GM18517 (cell line): ENCODE results near the gene MYOCOS.
"Not testable (repeated sequence)": the region's sequence is repeated elsewhere in the genome, so short reads cannot be mapped to it uniquely, and the experiment has no call there.

Experiments
- ATAC-seq: cut with Tn5 transposase; IDR thresholded peaks from one replicate; pipeline ENCODE4 v1.9.1; 2021; ENCODE audit warnings: mild to moderate bottlenecking, moderate library complexity; ENCODE audit not compliant: unreplicated experiment

The MYOCOS gene, protein sequence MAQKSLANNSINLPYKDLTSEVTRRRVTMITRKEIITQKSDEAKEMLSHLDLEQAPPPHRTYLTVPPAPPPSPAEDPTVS

DNA sequence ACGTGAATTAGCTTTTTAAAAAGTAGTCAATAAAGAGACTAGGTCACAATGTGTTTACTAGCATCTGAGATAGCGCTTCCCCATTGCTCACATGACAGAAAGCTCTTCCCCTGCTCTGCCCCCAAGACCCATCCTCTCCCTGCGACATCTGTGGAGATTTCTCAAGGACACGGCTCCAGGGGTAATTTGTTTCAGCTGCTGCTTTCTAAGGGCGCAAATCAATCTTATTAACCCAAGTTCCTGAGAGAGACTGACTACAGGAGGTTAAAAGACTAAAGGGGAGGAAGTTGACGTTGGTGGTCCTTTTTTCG is at the start of gene MYOCOS:
TSS of gene MYOCOS (plus strand) at position 92 of the 311 bp plus-strand sequence. CDS start 1,641 bp downstream, outside the sequence.
- ATAC-seq = no peak

DNA sequence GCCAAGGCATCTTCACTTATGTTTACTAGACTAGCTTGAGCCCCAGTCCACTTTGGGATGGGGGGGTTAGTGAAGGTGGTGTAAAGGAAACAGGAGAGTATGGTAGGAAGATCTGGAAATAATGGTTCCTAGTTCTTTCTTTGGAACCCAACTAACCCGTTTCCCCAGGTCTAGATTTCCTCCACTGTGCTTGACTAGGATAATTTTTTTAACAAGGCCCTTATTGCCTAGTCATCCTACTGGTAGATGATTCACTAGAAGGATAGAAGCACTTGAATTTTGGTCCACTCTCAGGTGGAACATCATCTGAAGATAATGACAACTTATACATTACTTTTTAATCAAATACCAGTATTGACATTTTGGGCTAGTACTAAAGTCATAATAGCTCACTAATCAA is 45.9 kb upstream of the MYOCOS start:
- ATAC-seq = no peak

DNA sequence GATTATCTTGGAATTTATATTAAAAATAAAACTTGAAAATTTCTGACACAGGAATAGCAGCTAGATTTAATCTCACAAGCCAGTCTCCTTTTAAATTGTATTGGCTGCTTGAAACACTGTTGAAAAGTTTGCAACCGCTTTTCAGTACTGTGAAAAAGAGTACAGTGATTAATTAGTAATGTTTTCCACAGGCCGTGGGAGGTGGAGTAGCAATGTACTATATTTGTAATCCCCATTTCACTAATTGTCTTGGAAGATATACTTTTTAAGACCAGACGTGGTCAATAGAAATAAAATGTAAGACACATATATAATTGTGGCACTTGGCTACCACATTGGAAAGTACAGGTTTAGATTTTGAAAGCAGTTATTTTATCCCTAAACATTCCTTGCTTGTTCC is 40.8 kb upstream of the MYOCOS start:
- ATAC-seq = no peak

DNA sequence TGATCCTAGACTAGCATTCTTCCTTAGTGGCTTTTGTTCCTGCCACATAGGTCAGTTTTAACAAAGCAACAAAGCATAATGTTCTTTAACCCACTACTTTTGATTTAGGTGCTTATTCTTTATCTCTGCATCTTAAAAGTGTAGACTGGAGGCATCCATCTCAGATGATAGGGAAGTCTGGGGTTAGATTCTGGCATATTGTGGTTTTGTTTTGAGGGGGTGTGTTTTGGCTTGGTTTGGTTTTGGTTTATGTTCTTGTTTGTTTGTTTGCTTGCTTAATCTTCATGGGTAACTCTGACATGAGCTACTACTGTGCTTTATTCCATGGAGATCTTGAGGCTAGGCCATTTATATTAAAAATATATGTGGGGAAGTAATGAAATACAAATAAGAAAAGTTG is 40.3 kb upstream of the MYOCOS start:
- no peak for ATAC-seq

DNA sequence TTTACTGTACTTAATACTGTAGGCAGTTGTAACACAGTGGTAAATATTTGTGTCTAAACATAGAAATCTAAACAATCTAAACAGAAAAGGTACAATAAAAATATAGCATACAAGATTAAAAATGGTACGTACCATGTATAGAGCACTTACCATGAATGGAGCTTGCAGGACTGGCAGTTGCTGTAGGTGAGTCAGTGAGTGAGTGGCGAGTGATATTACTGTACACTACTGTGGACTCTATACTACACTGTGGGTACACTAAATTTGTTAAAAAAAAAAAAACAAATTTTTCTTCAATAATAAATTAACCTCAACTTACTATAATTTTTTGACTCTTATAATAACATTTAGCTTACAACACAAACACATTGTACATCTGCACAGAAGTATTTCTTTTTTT is 39.5 kb upstream of the MYOCOS start:
- ATAC-seq = no peak

DNA sequence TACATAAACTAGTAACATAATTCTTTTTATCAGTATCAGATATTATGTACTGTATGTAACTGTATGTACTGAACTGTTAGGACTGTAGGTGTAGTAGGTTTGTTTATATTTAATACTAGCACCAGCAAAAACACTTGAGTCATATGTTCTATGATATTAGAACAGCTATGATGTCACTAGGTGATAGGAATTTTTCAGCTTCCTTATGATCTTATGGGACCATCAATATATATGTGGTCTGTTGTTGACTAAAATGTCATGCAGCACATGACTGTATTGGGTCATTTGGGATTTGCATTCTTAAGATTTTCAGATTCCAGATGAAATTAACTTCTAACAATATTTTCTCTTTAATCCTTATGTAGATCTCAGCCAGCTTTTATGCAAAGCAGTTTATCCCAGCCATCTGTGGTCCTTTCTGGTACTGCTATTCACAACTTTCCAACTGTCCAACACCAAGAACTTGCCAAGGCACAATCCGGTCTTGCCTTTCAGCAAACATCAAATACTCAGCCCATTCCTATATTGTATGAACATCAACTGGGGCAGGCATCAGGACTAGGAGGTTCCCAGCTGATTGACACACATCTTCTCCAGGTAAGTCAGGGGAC is 38.3 kb upstream of the MYOCOS start:
- ATAC-seq = no peak

DNA sequence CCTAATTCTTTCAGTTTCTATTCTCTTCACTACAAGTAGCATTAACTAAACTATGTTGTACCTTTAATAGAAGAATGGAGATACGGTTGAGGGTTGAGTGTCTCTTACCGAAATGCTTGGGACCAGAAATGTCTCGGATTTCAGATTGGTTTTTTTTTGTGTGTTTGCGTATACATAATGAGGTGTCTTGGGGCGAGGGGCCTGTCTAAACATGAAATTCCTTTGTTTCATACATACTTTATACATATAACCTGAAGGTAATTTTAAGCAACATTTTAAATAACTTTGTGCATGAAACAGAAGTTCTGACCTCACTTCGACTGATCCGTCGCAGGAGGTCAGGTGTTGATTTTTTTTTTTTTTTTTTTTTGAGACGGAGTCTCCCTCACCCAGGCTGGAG is 36.3 kb upstream of the MYOCOS start:
- ATAC-seq = no peak

DNA sequence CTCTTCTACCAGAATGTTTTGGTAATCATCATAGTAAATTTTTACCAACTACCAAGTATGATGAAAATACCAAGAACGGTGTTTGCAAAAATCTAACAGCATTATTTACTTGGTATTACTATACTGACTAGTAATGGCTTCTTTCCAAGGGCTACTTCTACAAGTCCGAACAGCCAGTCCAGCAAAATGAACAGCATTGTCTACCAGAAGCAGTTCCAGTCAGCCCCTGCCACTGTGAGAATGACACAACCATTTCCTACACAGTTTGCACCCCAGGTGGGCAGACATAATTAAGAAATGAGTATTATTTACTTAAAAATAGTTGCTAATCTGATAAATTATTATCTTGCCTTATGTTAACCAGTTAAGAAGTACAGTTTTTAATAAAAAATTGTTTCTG is 33.8 kb upstream of the MYOCOS start:
- ATAC-seq = no peak

DNA sequence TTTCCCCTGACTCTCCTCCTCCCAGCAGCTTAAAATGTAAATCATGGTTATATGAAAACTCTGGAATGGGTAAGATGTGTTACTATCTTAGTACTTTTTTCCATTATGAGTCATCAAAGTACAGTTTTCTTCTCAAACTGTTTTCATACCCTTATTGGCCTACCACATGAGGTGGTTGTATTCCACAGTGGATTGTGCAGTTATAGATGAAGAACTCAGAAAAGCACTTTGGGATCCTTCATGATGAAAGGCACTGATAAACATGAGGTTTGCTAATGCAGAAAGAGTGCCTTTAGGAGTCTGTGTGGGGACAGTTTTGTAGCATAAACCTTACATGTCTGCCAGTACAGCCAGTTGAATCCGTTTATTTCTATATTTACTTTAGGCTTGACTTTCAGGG is 32.0 kb upstream of the MYOCOS start:
- ATAC-seq = no peak

DNA sequence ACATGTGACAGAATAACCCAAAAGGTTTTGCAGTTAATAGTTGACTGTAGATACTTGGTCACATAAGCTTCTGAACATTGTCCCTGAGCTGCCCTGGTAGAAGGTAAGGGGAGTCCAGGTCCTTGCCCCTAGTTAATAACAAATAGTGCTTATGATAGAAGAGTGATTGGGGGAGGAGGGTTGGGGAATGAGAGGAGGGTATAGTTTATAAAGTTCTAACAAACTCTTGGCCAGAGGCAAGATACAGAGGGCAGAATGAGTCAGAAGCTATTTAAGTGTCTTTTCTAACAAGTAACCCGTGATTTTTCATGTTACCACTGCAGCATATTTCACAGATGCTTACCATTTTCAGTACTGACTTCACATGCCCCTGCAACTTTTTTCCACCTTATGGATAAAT is 26.7 kb upstream of the MYOCOS start:
- ATAC-seq = no peak

DNA sequence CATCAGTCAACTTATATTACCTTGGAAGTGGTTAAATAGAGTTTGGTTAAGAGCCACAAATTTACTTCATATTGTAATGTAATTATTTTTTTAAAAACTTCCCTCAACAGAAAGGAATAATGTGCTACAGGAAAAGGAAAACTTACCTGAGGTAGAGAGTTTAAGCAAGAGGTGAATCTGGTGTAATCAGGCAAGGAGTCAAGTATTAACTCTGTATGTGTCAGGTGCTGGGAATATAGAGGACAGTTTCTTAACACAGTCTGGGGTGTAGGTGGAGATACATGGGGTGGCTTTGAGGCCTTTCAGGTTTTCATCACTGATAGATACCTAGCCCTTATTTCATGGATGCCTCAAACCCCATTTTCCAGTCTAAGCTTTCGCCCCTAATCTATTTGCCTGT is 25.9 kb upstream of the MYOCOS start:
- ATAC-seq = no peak

DNA sequence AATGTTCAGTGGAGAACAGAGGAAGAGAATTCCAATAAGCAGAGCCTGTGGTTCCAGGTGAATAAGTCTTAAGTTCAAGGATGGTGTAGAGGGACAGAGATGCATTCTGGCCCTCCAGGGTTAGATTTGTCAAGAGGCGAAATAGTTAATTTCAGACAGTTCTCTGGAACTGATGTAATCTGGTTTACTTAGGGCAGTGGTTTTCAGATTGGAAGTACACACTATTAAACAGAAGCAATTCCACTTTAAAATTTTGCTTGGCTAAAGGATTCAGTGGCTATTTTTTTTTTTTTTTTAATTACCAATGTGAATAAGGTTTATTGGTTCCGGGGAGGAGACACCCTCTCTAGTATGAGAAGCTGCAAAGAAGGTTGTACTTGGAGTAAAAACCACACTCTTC is 25.3 kb upstream of the MYOCOS start:
- no peak for ATAC-seq

DNA sequence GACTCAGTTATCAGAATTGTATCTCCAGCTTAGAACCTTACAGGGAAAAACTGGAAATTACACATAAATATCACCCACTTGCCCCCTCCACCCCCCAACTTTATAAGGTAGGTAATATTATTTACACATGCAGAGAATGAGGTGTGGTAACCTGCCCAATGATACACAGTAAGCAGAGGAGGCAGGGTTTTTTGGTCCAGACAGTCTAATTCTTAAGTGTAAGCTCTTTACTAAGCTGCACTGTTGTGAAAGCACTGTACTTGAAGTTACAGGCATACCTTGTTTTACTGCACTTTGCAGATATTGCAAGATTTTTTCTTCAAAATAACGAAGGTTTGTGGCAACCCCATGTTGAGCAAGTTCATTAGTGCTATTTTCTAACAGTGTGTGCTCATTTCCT is 24.8 kb upstream of the MYOCOS start:
- ATAC-seq = no peak

DNA sequence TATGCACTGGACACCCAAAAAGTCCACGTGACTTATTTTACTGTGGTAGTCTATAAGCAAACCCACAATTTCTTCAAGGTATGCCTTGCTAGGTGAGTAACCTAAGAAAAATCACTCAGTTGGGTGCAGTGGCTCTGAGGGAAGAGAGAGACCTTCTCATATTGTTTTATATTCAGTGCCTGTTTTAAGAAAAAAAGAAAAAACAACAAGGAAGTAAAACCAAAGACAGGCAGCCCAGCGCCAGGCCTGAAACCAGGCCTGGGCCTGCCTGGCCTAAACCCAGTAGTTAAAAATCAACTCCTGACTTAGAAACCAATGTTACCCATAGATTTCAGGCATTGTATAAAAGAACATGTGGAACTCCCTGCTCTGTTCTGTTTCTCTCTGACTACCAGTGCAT is 21.7 kb upstream of the MYOCOS start:
- ATAC-seq = not testable (repeated sequence)

DNA sequence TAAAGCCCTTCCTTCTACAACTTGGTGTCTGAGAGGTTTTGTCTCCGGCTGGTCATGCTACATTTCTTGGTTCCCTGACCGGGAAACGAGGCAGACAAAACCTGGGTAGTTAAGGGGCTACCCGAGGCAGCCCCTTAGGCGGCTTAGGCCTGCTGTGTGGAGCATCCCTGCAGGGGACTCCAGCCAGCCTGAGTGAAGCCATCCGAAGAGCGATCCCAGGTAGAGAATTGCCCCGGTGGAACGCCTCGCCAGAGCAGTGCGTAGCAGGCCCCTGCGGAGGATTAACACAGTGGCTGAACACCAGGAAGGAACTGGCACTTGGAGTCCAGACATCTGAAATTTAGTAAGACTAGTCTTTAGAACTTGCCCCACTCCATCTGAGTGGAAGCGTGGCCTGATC is 21.2 kb upstream of the MYOCOS start:
- ATAC-seq = no peak

DNA sequence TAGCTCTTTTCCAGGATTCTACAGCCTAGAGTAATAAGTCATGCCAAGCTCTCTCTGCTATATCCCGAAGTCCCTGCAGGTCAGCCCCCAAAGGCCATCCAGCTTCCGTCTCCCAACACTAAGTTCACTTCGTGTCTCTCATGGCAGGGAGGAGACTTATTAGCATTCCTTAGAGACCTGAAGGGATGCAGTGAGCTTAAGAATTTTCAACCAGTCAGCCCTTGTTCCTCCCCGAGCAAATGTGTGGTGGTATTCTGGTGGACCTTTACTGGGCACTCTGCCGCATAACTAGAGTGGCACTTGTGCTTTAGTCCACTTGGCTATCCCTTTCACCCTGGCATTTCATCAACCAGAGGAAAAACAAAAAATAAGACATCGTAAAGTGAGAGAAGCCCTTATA is 19.0 kb upstream of the MYOCOS start:
- not testable (repeated sequence) for ATAC-seq

DNA sequence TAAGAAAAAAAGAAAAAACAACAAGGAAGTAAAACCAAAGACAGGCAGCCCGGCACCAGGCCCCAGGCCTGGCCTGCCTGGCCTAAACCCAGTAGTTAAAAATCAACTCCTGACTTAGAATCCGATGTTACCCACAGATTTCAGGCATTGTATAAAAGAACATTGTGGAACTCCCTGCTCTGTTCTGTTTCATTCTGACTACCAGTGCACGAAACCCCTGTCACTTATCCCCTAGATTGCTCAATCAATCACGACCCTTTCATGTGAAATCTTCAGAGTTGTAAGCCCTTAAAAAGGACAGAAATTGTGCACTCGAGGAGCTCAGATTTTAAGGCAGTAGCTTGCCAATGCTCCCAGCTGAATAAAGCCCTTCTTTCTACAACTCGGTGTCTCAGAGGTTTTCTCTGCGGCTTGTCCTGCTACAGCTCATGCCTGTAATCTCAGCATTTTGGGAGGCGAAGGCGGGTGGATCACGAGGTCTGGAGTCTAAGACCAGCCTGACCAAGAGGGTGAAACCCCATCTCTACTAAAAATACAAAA is 15.6 kb upstream of the MYOCOS start:
- ATAC-seq = peak; percentile 49

DNA sequence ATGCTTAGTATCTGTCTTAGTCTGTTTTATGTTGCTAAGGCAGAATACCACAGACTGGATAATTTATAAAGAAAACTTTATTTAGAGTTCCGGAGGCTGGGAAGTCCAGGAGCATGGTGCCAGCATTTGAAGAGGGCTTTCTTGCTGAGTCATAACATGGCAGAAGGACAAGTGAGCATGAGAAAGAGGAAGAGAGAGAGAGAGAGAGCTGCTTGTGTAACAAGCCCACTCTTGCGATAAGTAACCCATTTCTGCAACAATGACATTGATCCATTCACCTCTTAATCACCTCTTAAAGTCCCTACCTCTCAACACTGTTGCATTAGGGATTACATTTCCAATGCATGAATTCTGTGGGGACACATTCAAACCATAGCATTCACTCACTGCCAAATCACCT is 11.7 kb upstream of the MYOCOS start:
- peak; percentile 50 for ATAC-seq

DNA sequence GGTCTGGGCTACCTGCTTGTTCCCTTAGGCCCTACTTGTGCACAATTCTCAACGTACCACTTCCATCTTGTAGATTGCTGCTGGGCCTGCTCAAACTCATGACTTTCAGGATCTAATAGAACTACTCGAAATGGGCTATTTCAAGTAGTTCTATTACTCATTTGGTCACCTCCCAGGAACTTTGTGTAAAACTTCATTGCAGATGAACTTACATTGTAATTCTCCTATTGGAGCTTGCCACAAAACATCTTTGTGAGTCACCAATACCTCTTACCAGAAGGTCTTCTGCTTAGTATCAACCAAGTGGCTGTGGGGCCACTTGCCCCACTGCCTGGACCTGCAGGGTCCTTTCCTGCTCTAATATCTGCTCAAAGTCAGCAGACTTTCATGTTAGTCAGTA is 10.7 kb upstream of the MYOCOS start:
- ATAC-seq = no peak

DNA sequence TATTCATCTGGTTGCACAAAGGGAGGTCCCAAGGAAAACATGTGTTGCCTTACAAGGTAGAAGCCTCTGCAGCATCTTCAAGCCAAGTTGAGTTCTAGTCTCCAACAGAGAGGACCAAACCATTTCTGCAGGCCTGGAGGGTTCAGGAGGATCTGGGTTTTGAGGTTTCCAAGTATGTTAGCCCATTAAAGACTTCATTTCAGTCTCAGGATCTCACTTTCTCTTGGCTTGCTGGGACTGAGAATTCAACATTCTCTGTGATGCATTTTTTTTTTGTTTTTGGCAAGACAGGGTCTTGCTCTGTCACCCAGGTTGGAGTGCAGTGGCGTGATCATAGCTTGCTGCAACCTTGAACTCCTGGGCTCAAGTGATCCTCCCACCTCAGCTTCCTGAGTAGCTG is 8.8 kb upstream of the MYOCOS start:
- no peak for ATAC-seq

DNA sequence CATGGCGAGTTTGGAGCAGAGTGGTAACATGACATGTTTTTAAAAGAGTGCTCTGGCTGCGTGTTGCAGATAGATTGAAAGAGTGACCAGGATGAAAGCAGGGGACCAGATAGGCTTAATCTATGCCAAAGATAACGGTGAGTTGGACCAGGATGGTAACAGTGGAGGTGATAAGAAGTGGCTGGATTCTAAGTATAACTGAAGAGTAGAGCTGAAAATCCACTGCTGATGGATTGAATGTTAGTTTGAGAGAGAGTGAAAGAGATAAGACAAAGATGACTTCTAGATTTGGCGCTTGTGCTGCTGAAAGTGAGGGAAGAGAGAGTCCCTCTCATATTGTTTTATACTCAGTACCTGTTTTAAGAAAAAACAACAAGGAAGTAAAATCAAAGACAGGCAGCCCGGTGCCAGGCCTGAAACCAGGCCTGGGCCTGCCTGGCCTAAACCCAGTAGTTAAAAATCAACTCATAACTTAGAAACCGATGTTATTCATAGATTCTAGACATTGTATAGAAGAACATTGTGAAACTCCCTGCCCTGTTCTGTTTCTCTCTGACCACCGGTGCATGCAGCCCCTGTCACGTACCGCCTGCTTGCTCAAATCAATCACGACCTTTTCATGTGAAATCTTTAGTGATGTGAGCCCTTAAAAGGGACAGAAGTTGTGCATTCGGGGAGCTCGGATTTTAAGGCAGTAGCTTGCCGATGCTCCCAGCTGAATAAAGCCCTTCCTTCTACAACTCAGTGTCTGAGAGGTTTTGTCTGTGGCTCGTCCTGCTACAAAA is 6.7 kb upstream of the MYOCOS start:
- peak; percentile 48 for ATAC-seq

DNA sequence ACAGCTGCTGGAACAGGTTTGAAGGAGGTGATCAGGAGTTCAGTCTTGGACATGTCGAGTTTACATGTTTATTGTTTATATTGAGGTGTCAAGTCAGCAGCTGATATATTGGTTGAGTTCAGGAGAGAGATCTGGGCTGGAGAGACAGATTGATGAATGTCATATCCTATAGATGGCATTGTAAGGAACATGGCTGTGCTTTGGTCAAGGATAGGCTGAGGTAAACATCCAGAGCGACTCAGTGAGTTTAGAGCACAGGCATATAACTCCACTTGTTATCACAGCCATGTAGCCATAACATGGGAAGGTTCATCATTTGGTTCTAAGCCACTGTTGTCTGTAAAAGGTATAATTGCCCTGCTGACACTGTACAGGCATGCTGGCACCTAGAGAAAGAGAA is 5.5 kb upstream of the MYOCOS start:
- ATAC-seq = no peak
